Endothelial cell of umbilical vein (primary cell): ENCODE results near the gene C19orf33. TPM values are rescaled to one million over a fixed set of nuclear protein-coding genes. Genes with fewer than 3 reads are reported as not detected.
"Not testable (repeated sequence)": the region's sequence is repeated elsewhere in the genome, so short reads cannot be mapped to it uniquely, and the experiment has no call there.

Source experiments
- BruUV-seq: library from RNA; stranded (reverse); fragments of 400-500 nt; replicated peaks from 2 replicates; lab custom pipeline; 2021; lab: Mats Ljungman, UMichigan
- CTCF ChIA-PET: fragments of 300-600, 350-600 bp; sonication (Branson Sonifier 250); formaldehyde crosslinking; loops from one replicate; lab custom pipeline; 2021; ENCODE audit warnings: antibody characterized with exemption, inconsistent platforms; lab: Charles Lee
- POLR2A ChIA-PET: fragments of 300-600, 350-600 bp; sonication (Branson Sonifier 250); formaldehyde crosslinking; loops from one replicate; lab custom pipeline; 2021; ENCODE audit warnings: antibody characterized with exemption, inconsistent platforms; lab: Charles Lee
- DNase-seq: peaks from one replicate; pipeline ENCODE4 v3.0.0-alpha.2; 2011; ENCODE audit warnings: low read depth, low spot score
- FAIRE-seq: peaks from 2 replicates; lab custom pipeline; 2011; peaks lifted over from hg19 to GRCh38; lab: Jason Lieb, UNC
- H2AFZ ChIP-seq: 2 replicates; pipeline ENCODE4 v1.6.0; 2012; ENCODE audit warnings: low read depth, low read length, control low read depth, inconsistent platforms
- H3K27ac ChIP-seq: 2 replicates; pipeline ENCODE4 v1.5.1; 2011; ENCODE audit warnings: low read depth, mild to moderate bottlenecking, control low read depth, low read length, moderate library complexity; ENCODE audit not compliant: insufficient read depth
- H3K27me3 ChIP-seq, 2 experiments: 2 replicates each; pipeline versions ENCODE4 v1.6.0 to v1.6.1; 2011; ENCODE audit warnings: low read length in 2 of 2, mixed read lengths in 1 of 2; ENCODE audit not compliant: control insufficient read depth in 2 of 2, insufficient read depth in 2 of 2
- H3K36me3 ChIP-seq, 2 experiments: 2 replicates in 1 of 2; 3 replicates in 1 of 2; pipeline ENCODE4 v1.5.1; 2011; ENCODE audit warnings: low read length in 2 of 2, mild to moderate bottlenecking in 1 of 2, moderate library complexity in 1 of 2; ENCODE audit not compliant: control insufficient read depth in 2 of 2, insufficient read depth in 2 of 2; ENCODE audit errors: extremely low read depth in 1 of 2
- H3K4me1 ChIP-seq: 3 replicates; pipeline ENCODE4 v1.5.1; 2011; ENCODE audit warnings: mild to moderate bottlenecking, low read length; ENCODE audit not compliant: control insufficient read depth, insufficient read depth; ENCODE audit errors: extremely low read depth
- H3K4me2 ChIP-seq: 2 replicates; pipeline ENCODE4 v1.6.1; 2011; ENCODE audit warnings: low read length, control low read depth, mixed read lengths; ENCODE audit not compliant: insufficient read depth
- H3K4me3 ChIP-seq, 3 experiments: fragments of 200-600 bp in 1 of 3; sonication (generic), shearing (Covaris generic) in 1 of 3; replicated peaks in 1 of 3; 2 replicates each; pipeline ENCODE4 v1.5.1; 2011 to 2016; ENCODE audit warnings: control low read depth in 3 of 3, low read length in 3 of 3, mild to moderate bottlenecking in 2 of 3, inconsistent platforms in 1 of 3, low read depth in 1 of 3, moderate library complexity in 1 of 3; ENCODE audit not compliant: insufficient read depth in 1 of 3
- H3K79me2 ChIP-seq: 2 replicates; pipeline ENCODE4 v1.6.0; 2012; ENCODE audit warnings: low read length, inconsistent platforms; ENCODE audit not compliant: control insufficient read depth, insufficient read depth
- H3K9ac ChIP-seq: replicated peaks from 2 replicates; pipeline ENCODE3; 2011; ENCODE audit warnings: low read length, control low read depth; ENCODE audit not compliant: insufficient read depth; ENCODE audit errors: extremely low read depth
- H3K9me1 ChIP-seq: replicated peaks from 3 replicates; pipeline ENCODE4 v1.6.0; 2011; ENCODE audit warnings: mild to moderate bottlenecking, low read length; ENCODE audit not compliant: control insufficient read depth, insufficient read depth; ENCODE audit errors: extremely low read depth
- H3K9me3 ChIP-seq: replicated peaks from 2 replicates; pipeline ENCODE4 v1.5.1; 2012; ENCODE audit warnings: low read length, inconsistent platforms; ENCODE audit not compliant: control insufficient read depth, insufficient read depth
- H4K20me1 ChIP-seq: replicated peaks from 2 replicates; pipeline ENCODE3; 2011; ENCODE audit warnings: mild to moderate bottlenecking, low read length; ENCODE audit not compliant: control insufficient read depth, insufficient read depth; ENCODE audit errors: extremely low read depth
- EZH2 ChIP-seq: IDR thresholded peaks from 2 replicates; pipeline ENCODE4 v1.6.1; 2012; ENCODE audit warnings: borderline replicate concordance, low read depth, mild to moderate bottlenecking, moderate library complexity, low read length, inconsistent platforms; ENCODE audit not compliant: severe bottlenecking
- FOS ChIP-seq: IDR thresholded peaks from 2 replicates; pipeline ENCODE4 v1.6.1; 2011; ENCODE audit warnings: mild to moderate bottlenecking, low read length, moderate library complexity, borderline replicate concordance; ENCODE audit not compliant: insufficient read depth
- GATA2 ChIP-seq: IDR thresholded peaks from 2 replicates; pipeline ENCODE4 v1.7.0; 2011; ENCODE audit warnings: low read depth, mild to moderate bottlenecking, moderate library complexity, mixed read lengths, low read length; ENCODE audit not compliant: insufficient read length, insufficient read depth
- JUN ChIP-seq: IDR thresholded peaks from 2 replicates; pipeline ENCODE4 v1.6.1; 2011; ENCODE audit warnings: borderline replicate concordance, low read depth; ENCODE audit not compliant: insufficient read length, insufficient read depth
- MYC ChIP-seq: IDR thresholded peaks from one replicate; pipeline ENCODE4 v1.6.1; 2011; ENCODE audit warnings: mild to moderate bottlenecking, low read depth, low read length
- POLR2AphosphoS5 ChIP-seq: IDR thresholded peaks from 2 replicates; pipeline ENCODE4 v1.6.1; 2012; ENCODE audit warnings: low read depth, mild to moderate bottlenecking, control low read depth, low read length, moderate library complexity; ENCODE audit not compliant: insufficient read depth
- dilution Hi-C: fragments of 300-500 bp; cut with MboI; formaldehyde crosslinking; loops from one replicate; pipeline ENCODE4 v1.15.0; 2019; ENCODE audit warnings: low sequenced_read_pairs; ENCODE audit not compliant: extremely low pct_ligation_motif_present
- intact Hi-C: fragments of 100-400 bp; cut with micrococcal nuclease; formaldehyde crosslinking; loops from one replicate; pipeline ENCODE4 v1.10.0; 2022
- polyA plus RNA-seq, 4 experiments: library from polyadenylated mRNA; depleted of rRNA in 3 of 4; stranded (reverse) in 3 of 4; unstranded in 1 of 4; fragments of >200 nt; gene quantifications; 2 replicates each; pipeline versions ENCODE4 v1.2.1 to v1.2.3, GENCODE V29; 2011 to 2012; ENCODE audit warnings: missing spikeins in 1 of 4
- total RNA-seq: library from RNA; stranded (reverse); gene quantifications from 2 replicates; pipeline ENCODE4 v1.2.3, GENCODE V29; 2021
- TF ChIP-seq, protein P1 (sequence below), 2 donors: IDR thresholded peaks; 1 replicate in 1 of 2; 2 replicates in 1 of 2; pipeline ENCODE4 v1.5.1; 2011; ENCODE audit warnings: low read length in 2 of 2, mild to moderate bottlenecking in 2 of 2, moderate library complexity in 2 of 2, control low read depth in 1 of 2, inconsistent platforms in 1 of 2, low read depth in 1 of 2; ENCODE audit not compliant: insufficient read depth in 1 of 2; ENCODE audit errors: extremely low read depth in 1 of 2
- TF ChIP-seq, protein P2 (sequence below): IDR thresholded peaks from 2 replicates; pipeline ENCODE4 v1.6.1; 2011; ENCODE audit not compliant: insufficient read depth, insufficient read length

The C19orf33 gene
- total and polyA plus RNA-seq, 2 donors (not counting 3 experiments of a cell fraction or from before 2014, with no cell fraction given): 4.3 to 34.1 TPM

DNA sequence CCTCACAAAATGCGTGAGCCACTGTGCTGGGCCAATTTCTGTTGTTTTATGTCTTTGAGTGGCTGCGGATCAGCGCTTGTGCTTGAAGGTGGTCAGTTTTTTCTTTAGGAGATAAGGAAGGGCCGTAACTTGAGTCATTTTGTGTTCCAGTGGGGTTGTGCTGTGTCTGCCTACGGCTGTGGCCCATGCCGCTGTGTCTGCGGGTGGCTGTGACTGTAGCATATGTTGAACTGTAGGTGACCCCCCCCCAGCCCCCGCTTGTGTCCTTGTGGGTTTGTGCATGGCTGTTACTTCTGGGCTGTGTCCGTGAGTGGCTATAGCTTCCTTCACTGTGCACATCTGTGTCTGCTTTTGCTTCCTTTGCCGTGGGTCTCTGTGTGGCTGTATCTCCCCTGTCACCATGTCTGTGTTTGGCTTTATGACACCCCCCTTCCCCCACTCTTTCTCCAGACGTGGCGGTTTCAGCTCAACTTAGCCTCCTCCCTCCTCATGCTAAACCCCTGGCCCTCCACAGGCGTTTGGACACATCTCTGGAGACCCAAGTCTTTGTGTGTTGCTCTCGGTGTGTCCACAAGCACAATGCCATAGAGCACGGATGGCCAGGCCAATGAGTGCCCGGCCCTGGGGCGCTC, 48.6 kb upstream of the C19orf33 start:
- H3K9me3 ChIP-seq: no peaks in the 10 kb centered on the region
- no peaks in the 10 kb centered on the region for H3K27me3 ChIP-seq
- H2AFZ ChIP-seq: peak overlapping the region; percentile 80
- no peak overlapping the region for H3K4me3 ChIP-seq
- CTCF ChIA-PET: interaction anchor here (0.7 to 2.3 kb wide), 9 partner anchors 9 to 353 kb away, joined by 3 to 14 read pairs (median 5); partner anchors contain the start of genes CATSPERG and KCNK6
- dilution Hi-C loops: no loop called here
- H3K27ac ChIP-seq: no peak overlapping the region
- peak overlapping the region; percentile 39 for H3K4me2 ChIP-seq
- no peaks in the 10 kb centered on the region for H3K79me2 ChIP-seq
- POLR2A ChIA-PET: no interaction called here
- FAIRE-seq (no peak), DNase-seq (no peak)
- no peak overlapping the region for H3K9ac ChIP-seq
- no peaks in the 10 kb centered on the region for H4K20me1 ChIP-seq
- no TSS peak for BruUV-seq
- no peaks in the 10 kb centered on the region for H3K36me3 ChIP-seq
- peaks cover 9% of the 10 kb centered on the region for H3K4me1 ChIP-seq
- no peaks in the 10 kb centered on the region for H3K9me1 ChIP-seq
- TF ChIP-seq, protein P1, sequence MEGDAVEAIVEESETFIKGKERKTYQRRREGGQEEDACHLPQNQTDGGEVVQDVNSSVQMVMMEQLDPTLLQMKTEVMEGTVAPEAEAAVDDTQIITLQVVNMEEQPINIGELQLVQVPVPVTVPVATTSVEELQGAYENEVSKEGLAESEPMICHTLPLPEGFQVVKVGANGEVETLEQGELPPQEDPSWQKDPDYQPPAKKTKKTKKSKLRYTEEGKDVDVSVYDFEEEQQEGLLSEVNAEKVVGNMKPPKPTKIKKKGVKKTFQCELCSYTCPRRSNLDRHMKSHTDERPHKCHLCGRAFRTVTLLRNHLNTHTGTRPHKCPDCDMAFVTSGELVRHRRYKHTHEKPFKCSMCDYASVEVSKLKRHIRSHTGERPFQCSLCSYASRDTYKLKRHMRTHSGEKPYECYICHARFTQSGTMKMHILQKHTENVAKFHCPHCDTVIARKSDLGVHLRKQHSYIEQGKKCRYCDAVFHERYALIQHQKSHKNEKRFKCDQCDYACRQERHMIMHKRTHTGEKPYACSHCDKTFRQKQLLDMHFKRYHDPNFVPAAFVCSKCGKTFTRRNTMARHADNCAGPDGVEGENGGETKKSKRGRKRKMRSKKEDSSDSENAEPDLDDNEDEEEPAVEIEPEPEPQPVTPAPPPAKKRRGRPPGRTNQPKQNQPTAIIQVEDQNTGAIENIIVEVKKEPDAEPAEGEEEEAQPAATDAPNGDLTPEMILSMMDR (IDR thresholded peaks at IDR 0.05; ENCODE audit: extremely low read depth in 1 of 2, insufficient read depth in 1 of 2, low read depth in 1 of 2, low read length in 2 of 2): no peak
- TF ChIP-seq MYC (no peak), JUN (no peak), GATA2 (no peak), EZH2 (no peak), FOS (no peak), POLR2AphosphoS5 (no peak)
- TF ChIP-seq, protein P2, sequence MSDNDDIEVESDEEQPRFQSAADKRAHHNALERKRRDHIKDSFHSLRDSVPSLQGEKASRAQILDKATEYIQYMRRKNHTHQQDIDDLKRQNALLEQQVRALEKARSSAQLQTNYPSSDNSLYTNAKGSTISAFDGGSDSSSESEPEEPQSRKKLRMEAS: no peak
- intact Hi-C loops: loop anchor here (2.0 kb wide), 1 partner anchor 59 kb away; the partner anchor contains the start of gene YIF1B

DNA sequence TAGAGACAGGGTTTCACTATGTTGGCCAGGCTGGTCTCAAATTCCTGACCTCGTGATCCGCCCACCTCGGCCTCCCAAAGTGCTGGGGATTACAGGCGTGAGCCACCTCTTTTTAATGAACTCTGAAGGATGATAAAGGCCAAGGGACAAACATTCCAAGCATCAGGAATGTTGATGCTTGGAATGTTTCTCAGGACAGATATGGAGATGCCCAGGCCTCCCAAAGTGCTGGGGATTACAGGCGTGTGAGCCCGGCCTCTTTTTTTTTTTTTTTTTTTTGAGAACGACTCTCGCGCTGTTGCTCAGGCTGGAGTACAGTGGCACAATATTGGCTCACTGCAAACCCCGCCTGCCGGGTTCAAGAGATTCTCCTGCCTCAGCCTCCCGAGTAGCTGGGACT, 42.1 kb upstream of the C19orf33 start:
- dilution Hi-C loops: not testable (repeated sequence)

More for the DNA sequence above, 42.1 kb upstream of the C19orf33 start:
- intact Hi-C loops, H3K9me1 ChIP-seq, H2AFZ ChIP-seq, H3K27ac ChIP-seq, H3K27me3 ChIP-seq, CTCF ChIA-PET, BruUV-seq, H3K79me2 ChIP-seq, H3K4me3 ChIP-seq, H3K36me3 ChIP-seq, H4K20me1 ChIP-seq, H3K9ac ChIP-seq, H3K9me3 ChIP-seq, H3K4me2 ChIP-seq, DNase-seq: not testable (repeated sequence)
- peak; percentile 8 for FAIRE-seq
- peaks cover 14% of the 10 kb centered on the region for H3K4me1 ChIP-seq
- POLR2A ChIA-PET: interaction anchor here (0.6 kb wide), 1 partner anchor 48 kb away, joined by 3 read pairs; no protein-coding TSS in a partner anchor
